Natural killer cell (primary cell): Measurements from ENCODE around the gene TBATA. TPM values are rescaled to one million over a fixed set of nuclear protein-coding genes. Genes with fewer than 3 reads are reported as not detected.

Source experiments
- ATAC-seq, 3 donors: fragments of 150-1000 bp in 2 of 3; fragments of 200-7000 bp in 1 of 3; cut with Tn5 transposase; 1 replicate in 1 of 3; 2 replicates in 2 of 3; pipeline ENCODE4 v1.10.0; 2021; ENCODE audit warnings: mild to moderate bottlenecking in 2 of 3, moderate library complexity in 2 of 3
- DNase-seq, 2 donors: peaks; one replicate each; pipeline versions ENCODE4 v3.0.0 to v3.0.0-alpha.2; 2013 to 2021; ENCODE audit warnings: mixed read lengths in 1 of 2
- H3K27ac ChIP-seq: one replicate; pipeline ENCODE4 v1.5.1; 2013; ENCODE audit warnings: mild to moderate bottlenecking, low read length
- H3K27me3 ChIP-seq: one replicate; pipeline ENCODE4 v1.6.1; 2013; ENCODE audit warnings: low read length; ENCODE audit not compliant: control insufficient read depth, insufficient read depth
- H3K36me3 ChIP-seq: one replicate; pipeline ENCODE4 v1.6.1; 2013; ENCODE audit warnings: low read length; ENCODE audit not compliant: control insufficient read depth, insufficient read depth
- H3K4me1 ChIP-seq: one replicate; pipeline ENCODE4 v1.6.1; 2013; ENCODE audit warnings: low read length; ENCODE audit not compliant: control insufficient read depth, insufficient read depth
- H3K4me3 ChIP-seq: one replicate; pipeline ENCODE4 v1.5.1; 2013; ENCODE audit warnings: low read length
- H3K9me3 ChIP-seq: one replicate; pipeline ENCODE4 v1.6.1; 2013; ENCODE audit warnings: low read length; ENCODE audit not compliant: control insufficient read depth, insufficient read depth
- H3K27ac Mint-ChIP-seq, 2 donors: one replicate each; pipeline ENCODE4 v1.8.0; 2022; ENCODE audit warnings: mild to moderate bottlenecking in 2 of 2, mixed read lengths in 2 of 2, moderate library complexity in 1 of 2
- H3K27me3 Mint-ChIP-seq, 2 donors: one replicate each; pipeline ENCODE4 v1.8.0; 2022; ENCODE audit warnings: low read depth in 2 of 2, mixed read lengths in 2 of 2
- H3K36me3 Mint-ChIP-seq: one replicate; pipeline ENCODE4 v1.8.0; 2022; ENCODE audit warnings: mixed read lengths
- H3K4me1 Mint-ChIP-seq, 2 donors: one replicate each; pipeline ENCODE4 v1.8.0; 2022; ENCODE audit warnings: mixed read lengths in 2 of 2
- H3K4me3 Mint-ChIP-seq: one replicate; pipeline ENCODE4 v1.8.0; 2022; ENCODE audit warnings: mild to moderate bottlenecking, moderate library complexity, mixed read lengths
- H3K9me3 Mint-ChIP-seq, 2 donors: one replicate each; pipeline ENCODE4 v1.8.0; 2022; ENCODE audit warnings: mixed read lengths in 2 of 2
- WGBS: methylation state at CpG from one replicate; pipeline ENCODE4 v1.1.7; 2013; ENCODE audit warnings: missing lambda C conversion rate; ENCODE audit not compliant: insufficient coverage; 5-methylcytosine and 5-hydroxymethylcytosine counted together
- intact Hi-C: fragments of 100-400 bp; cut with micrococcal nuclease; formaldehyde crosslinking; loops from one replicate; pipeline ENCODE4 v1.14.2; 2022
- total RNA-seq, 4 donors: library from RNA; stranded (reverse); fragments of 120-200 nt in 1 of 4; gene quantifications; one replicate each; pipeline versions ENCODE4 v1.2.3 to v1.2.4, GENCODE V29; 2013 to 2022
- TF ChIP-seq, protein P1 (sequence below): fragments of 200-600 bp; IDR thresholded peaks from one replicate; pipeline ENCODE4 v1.8.0; 2022; ENCODE audit warnings: antibody characterized with exemption

Gene TBATA
- total RNA-seq, 3 donors from 2014 or later (not counting 1 experiment from before 2014, with no cell fraction given), result 0.16 TPM; not detected in 2

GRCh38 chr10:70780370-70780760 lies 4.8 kb downstream of the TBATA start:
- H3K36me3 Mint-ChIP-seq, result no peaks in the 10 kb centered on the region
- 91% methylated on average over 9 of the region's 9 CpGs for WGBS

DNA sequence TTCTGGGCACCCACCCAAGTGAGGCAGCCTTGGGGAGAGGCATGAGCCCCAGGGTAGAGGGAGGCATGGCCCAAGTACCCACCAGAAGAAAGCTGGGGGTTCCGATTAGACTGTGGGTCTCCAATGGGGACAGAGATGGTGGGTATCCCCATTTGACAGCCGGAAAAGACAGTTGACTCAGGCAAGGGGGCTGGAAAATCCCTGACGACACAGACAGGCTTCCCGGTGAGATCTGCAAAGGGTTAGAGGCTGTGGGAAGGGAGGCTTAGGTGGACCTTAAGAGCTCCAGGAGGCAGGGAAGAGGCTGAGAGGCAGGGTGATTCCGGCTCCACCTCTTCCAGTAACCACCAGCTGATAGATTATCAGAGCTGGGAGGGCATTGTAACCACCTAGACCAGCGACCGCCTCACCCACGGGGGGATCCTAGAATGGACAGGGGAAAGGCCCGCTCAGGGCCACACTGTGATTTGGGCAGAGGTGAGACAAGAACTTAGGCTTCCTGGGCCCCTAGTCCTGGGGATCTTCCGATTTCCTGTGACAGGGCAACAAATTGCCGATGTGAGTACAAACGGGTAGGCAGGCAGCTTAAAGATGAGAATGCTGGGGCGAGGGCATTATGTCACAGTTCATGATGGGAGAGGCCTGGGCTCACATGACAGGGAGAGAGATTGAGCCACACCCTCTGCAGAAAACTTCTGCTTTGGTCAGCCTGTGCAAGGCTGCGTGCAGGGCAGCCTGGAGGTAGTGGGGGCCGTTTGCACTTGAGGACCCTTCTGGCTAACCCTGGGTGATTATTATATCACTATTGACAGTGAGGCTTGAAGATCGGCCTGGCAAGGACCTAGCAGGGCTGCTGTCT lies 5.4 kb downstream of the TBATA start:
- Histone ChIP-seq H3K27ac (no peak overlapping the region), H3K4me1 (peaks cover 14% of the 10 kb centered on the region), H3K27me3 (no peaks in the 10 kb centered on the region), H3K4me3 (no peak overlapping the region), H3K36me3 (no peaks in the 10 kb centered on the region), H3K9me3 (no peaks in the 10 kb centered on the region)
- Mint-ChIP-seq H3K9me3 (no peaks in the 10 kb centered on the region), H3K4me3 (no peak overlapping the region), H3K4me1 (peaks cover 14 to 16% of the 10 kb centered on the region in 2 donors), H3K27me3 (no peaks in the 10 kb centered on the region), H3K27ac (no peak overlapping the region), H3K36me3 (no peaks in the 10 kb centered on the region)
- intact Hi-C loops, result no loop called here
- no peak for ATAC-seq
- WGBS, result 89% methylated on average over 15 of the region's 16 CpGs
- no peak for DNase-seq
- TF ChIP-seq, protein P1, sequence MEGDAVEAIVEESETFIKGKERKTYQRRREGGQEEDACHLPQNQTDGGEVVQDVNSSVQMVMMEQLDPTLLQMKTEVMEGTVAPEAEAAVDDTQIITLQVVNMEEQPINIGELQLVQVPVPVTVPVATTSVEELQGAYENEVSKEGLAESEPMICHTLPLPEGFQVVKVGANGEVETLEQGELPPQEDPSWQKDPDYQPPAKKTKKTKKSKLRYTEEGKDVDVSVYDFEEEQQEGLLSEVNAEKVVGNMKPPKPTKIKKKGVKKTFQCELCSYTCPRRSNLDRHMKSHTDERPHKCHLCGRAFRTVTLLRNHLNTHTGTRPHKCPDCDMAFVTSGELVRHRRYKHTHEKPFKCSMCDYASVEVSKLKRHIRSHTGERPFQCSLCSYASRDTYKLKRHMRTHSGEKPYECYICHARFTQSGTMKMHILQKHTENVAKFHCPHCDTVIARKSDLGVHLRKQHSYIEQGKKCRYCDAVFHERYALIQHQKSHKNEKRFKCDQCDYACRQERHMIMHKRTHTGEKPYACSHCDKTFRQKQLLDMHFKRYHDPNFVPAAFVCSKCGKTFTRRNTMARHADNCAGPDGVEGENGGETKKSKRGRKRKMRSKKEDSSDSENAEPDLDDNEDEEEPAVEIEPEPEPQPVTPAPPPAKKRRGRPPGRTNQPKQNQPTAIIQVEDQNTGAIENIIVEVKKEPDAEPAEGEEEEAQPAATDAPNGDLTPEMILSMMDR, result no peak

More at GRCh38 chr10:70780370-70780760, 4.8 kb downstream of the TBATA start:
- H3K4me3 Mint-ChIP-seq, result no peak overlapping the region
- no peaks in the 10 kb centered on the region for H3K36me3 ChIP-seq
- no peaks in the 10 kb centered on the region for H3K27me3 ChIP-seq
- TF ChIP-seq, protein P1, result no peak
- no peaks in the 10 kb centered on the region for H3K9me3 Mint-ChIP-seq
- no peak overlapping the region for H3K27ac Mint-ChIP-seq
- no peak for DNase-seq
- no peak for ATAC-seq
- peaks cover 21 to 22% of the 10 kb centered on the region in 2 donors for H3K4me1 Mint-ChIP-seq
- H3K4me1 ChIP-seq, result peaks cover 20% of the 10 kb centered on the region
- intact Hi-C loops, result no loop called here
- no peak overlapping the region for H3K4me3 ChIP-seq
- H3K27ac ChIP-seq, result no peak overlapping the region
- H3K9me3 ChIP-seq, result no peaks in the 10 kb centered on the region
- no peaks in the 10 kb centered on the region for H3K27me3 Mint-ChIP-seq

GRCh38 chr10:70779088-70779487 lies 6.1 kb downstream of the TBATA start:
- 70% methylated on average over 2 of the region's 2 CpGs for WGBS
- Histone ChIP-seq H3K9me3 (no peaks in the 10 kb centered on the region), H3K27ac (no peak overlapping the region), H3K27me3 (no peaks in the 10 kb centered on the region), H3K4me3 (no peak overlapping the region), H3K4me1 (peaks cover 8% of the 10 kb centered on the region), H3K36me3 (no peaks in the 10 kb centered on the region)
- no peaks in the 10 kb centered on the region for H3K27me3 Mint-ChIP-seq
- TF ChIP-seq, protein P1, result no peak
- H3K27ac Mint-ChIP-seq, result no peak overlapping the region
- DNase-seq (no peak), ATAC-seq (no peak)
- intact Hi-C loops, result no loop called here
- H3K4me3 Mint-ChIP-seq, result no peak overlapping the region
- H3K36me3 Mint-ChIP-seq, result no peaks in the 10 kb centered on the region
- peaks cover 8 to 10% of the 10 kb centered on the region in 2 donors for H3K4me1 Mint-ChIP-seq
- no peaks in the 10 kb centered on the region for H3K9me3 Mint-ChIP-seq
